ENCODE measurements around the gene DELE1.

DELE1 gene

DNA sequence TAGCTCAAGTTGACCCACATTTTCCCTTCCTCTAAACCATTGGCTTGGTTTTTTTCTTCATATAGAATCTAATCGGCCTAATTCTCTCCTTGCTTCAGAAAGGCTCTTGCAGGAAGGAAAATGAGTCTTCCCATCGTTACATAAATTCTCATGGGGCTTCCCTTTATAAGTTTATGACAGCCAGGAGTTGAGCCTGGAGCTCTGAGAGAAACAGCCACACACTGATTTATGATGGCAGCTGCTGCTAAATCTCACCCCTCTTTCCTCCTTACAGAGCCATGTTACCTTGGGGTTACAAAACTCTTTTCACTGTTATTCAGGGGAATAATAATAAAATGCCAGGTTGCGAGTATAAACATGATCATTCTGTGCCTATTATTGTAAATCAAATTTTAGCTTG is 40.0 kb downstream of the DELE1 start:
- ATAC-seq, result no peak
- TF ChIP-seq BACH2 (CRISPR knock-in tag; IDR thresholded peaks at IDR 0.05; ENCODE audit: borderline replicate concordance), result no peak
- TF ChIP-seq ZNF565 (CRISPR knock-in tag; conservative IDR thresholded peaks at IDR 0.05; ENCODE audit: low read depth), result no peak
- TF ChIP-seq ZC3H10 (CRISPR knock-in tag; IDR thresholded peaks at IDR 0.05), result no peak
- no peak for TF ChIP-seq PPARA (CRISPR knock-in tag; IDR thresholded peaks at IDR 0.05; ENCODE audit: borderline replicate concordance)
- no peak for TF ChIP-seq ESRRG (CRISPR knock-in tag; IDR thresholded peaks at IDR 0.05)
- TF ChIP-seq, protein P1, sequence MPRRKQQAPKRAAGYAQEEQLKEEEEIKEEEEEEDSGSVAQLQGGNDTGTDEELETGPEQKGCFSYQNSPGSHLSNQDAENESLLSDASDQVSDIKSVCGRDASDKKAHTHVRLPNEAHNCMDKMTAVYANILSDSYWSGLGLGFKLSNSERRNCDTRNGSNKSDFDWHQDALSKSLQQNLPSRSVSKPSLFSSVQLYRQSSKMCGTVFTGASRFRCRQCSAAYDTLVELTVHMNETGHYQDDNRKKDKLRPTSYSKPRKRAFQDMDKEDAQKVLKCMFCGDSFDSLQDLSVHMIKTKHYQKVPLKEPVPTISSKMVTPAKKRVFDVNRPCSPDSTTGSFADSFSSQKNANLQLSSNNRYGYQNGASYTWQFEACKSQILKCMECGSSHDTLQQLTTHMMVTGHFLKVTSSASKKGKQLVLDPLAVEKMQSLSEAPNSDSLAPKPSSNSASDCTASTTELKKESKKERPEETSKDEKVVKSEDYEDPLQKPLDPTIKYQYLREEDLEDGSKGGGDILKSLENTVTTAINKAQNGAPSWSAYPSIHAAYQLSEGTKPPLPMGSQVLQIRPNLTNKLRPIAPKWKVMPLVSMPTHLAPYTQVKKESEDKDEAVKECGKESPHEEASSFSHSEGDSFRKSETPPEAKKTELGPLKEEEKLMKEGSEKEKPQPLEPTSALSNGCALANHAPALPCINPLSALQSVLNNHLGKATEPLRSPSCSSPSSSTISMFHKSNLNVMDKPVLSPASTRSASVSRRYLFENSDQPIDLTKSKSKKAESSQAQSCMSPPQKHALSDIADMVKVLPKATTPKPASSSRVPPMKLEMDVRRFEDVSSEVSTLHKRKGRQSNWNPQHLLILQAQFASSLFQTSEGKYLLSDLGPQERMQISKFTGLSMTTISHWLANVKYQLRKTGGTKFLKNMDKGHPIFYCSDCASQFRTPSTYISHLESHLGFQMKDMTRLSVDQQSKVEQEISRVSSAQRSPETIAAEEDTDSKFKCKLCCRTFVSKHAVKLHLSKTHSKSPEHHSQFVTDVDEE (CRISPR knock-in tag; IDR thresholded peaks at IDR 0.05), result no peak
- TF ChIP-seq, protein P2, sequence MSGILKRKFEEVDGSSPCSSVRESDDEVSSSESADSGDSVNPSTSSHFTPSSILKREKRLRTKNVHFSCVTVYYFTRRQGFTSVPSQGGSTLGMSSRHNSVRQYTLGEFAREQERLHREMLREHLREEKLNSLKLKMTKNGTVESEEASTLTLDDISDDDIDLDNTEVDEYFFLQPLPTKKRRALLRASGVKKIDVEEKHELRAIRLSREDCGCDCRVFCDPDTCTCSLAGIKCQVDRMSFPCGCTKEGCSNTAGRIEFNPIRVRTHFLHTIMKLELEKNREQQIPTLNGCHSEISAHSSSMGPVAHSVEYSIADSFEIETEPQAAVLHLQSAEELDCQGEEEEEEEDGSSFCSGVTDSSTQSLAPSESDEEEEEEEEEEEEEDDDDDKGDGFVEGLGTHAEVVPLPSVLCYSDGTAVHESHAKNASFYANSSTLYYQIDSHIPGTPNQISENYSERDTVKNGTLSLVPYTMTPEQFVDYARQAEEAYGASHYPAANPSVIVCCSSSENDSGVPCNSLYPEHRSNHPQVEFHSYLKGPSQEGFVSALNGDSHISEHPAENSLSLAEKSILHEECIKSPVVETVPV (CRISPR knock-in tag; IDR thresholded peaks at IDR 0.05), result no peak
- no peak for TF ChIP-seq ZNF8 (CRISPR knock-in tag; IDR thresholded peaks at IDR 0.05)
- TF ChIP-seq ZNF70 (CRISPR knock-in tag; IDR thresholded peaks at IDR 0.05), result no peak
- TF ChIP-seq, protein P3, sequence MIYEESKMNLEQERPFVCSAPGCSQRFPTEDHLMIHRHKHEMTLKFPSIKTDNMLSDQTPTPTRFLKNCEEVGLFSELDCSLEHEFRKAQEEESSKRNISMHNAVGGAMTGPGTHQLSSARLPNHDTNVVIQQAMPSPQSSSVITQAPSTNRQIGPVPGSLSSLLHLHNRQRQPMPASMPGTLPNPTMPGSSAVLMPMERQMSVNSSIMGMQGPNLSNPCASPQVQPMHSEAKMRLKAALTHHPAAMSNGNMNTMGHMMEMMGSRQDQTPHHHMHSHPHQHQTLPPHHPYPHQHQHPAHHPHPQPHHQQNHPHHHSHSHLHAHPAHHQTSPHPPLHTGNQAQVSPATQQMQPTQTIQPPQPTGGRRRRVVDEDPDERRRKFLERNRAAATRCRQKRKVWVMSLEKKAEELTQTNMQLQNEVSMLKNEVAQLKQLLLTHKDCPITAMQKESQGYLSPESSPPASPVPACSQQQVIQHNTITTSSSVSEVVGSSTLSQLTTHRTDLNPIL (CRISPR knock-in tag; IDR thresholded peaks at IDR 0.05; ENCODE audit: low read depth), result no peak
- TF ChIP-seq, protein P4, sequence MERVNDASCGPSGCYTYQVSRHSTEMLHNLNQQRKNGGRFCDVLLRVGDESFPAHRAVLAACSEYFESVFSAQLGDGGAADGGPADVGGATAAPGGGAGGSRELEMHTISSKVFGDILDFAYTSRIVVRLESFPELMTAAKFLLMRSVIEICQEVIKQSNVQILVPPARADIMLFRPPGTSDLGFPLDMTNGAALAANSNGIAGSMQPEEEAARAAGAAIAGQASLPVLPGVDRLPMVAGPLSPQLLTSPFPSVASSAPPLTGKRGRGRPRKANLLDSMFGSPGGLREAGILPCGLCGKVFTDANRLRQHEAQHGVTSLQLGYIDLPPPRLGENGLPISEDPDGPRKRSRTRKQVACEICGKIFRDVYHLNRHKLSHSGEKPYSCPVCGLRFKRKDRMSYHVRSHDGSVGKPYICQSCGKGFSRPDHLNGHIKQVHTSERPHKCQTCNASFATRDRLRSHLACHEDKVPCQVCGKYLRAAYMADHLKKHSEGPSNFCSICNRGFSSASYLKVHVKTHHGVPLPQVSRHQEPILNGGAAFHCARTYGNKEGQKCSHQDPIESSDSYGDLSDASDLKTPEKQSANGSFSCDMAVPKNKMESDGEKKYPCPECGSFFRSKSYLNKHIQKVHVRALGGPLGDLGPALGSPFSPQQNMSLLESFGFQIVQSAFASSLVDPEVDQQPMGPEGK (CRISPR knock-in tag; IDR thresholded peaks at IDR 0.05; ENCODE audit: borderline replicate concordance), result no peak
- no peak for TF ChIP-seq OSR1 (CRISPR knock-in tag; IDR thresholded peaks at IDR 0.05)
- TF ChIP-seq TOX (CRISPR knock-in tag; IDR thresholded peaks at IDR 0.05; ENCODE audit: borderline replicate concordance), result no peak

DNA sequence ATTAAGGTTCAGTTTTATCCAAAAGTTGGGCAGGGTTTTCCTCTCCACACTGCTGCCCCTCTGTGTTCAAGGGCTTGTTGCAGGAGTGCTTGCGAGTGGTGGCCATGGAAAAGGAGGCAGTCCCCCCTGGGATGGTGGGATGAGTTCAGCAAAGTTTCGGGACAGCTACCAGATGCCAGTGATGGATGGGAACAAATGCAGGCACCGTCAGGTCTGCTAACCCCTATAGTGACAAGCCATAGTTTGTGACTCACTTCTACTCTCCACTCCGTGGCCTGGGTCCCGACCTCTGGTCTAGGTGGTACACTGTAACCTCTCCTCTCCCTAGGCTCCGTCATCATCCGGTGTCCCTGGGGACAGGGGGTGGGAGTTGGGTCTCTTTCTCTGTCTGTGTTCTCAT is 41.4 kb downstream of the DELE1 start:
- TF ChIP-seq SNAI2 (CRISPR knock-in tag; IDR thresholded peaks at IDR 0.05), result no peak
- TF ChIP-seq ZC3H10 (CRISPR knock-in tag; IDR thresholded peaks at IDR 0.05), result no peak
- no peak for TF ChIP-seq ZFP30 (CRISPR knock-in tag; IDR thresholded peaks at IDR 0.05)
- TF ChIP-seq ESRRG (CRISPR knock-in tag; IDR thresholded peaks at IDR 0.05), result no peak
- TF ChIP-seq, protein P3 (CRISPR knock-in tag; IDR thresholded peaks at IDR 0.05; ENCODE audit: low read depth), result no peak
- TF ChIP-seq, protein P1 (CRISPR knock-in tag; IDR thresholded peaks at IDR 0.05), result no peak
- ATAC-seq, result no peak

DNA sequence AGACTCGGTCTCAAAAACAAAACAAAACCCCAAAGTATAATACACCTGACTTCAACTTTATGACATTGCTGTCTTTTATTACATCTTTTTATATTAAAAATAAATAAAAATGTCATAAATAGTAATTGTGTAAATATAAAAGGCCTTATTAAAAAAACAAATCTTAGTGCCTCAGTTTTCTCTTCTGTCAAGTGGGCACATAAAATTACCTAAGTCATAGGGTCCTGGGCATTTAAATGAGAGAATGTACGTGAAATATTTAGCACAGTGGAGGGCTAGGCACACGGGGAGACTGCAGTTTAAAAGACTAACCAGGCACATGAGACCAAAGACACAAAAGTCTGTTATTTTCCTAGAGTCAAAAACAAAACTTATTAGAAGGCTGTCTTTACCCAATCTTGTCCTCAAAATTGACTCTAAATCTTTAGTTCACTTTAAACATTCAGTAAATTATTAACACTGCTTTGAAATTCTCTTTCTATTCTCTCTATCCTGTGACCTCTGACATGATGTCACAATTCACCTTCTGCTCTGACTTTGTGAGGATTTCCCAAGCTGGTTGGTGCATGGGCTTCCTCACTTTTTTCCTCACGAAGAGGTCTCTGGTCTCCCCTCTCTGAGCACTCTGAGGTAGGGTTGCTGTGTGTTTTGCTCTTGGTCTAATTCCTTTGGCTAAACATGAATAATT is 42.7 kb downstream of the DELE1 start:
- ATAC-seq, result no peak
- TF ChIP-seq, protein P5, sequence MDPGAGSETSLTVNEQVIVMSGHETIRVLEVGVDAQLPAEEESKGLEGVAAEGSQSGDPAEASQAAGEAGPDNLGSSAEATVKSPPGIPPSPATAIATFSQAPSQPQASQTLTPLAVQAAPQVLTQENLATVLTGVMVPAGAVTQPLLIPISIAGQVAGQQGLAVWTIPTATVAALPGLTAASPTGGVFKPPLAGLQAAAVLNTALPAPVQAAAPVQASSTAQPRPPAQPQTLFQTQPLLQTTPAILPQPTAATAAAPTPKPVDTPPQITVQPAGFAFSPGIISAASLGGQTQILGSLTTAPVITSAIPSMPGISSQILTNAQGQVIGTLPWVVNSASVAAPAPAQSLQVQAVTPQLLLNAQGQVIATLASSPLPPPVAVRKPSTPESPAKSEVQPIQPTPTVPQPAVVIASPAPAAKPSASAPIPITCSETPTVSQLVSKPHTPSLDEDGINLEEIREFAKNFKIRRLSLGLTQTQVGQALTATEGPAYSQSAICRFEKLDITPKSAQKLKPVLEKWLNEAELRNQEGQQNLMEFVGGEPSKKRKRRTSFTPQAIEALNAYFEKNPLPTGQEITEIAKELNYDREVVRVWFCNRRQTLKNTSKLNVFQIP (CRISPR knock-in tag; IDR thresholded peaks at IDR 0.05; ENCODE audit: borderline replicate concordance, low read depth), result no peak
- TF ChIP-seq ZC3H10 (CRISPR knock-in tag; IDR thresholded peaks at IDR 0.05) (no peak), TOX (CRISPR knock-in tag; IDR thresholded peaks at IDR 0.05; ENCODE audit: borderline replicate concordance) (no peak), TCF4 (CRISPR knock-in tag; IDR thresholded peaks at IDR 0.05; ENCODE audit: borderline replicate concordance) (no peak), ZNF565 (CRISPR knock-in tag; conservative IDR thresholded peaks at IDR 0.05; ENCODE audit: low read depth) (no peak), ZNF70 (CRISPR knock-in tag; IDR thresholded peaks at IDR 0.05) (no peak), SNAI2 (CRISPR knock-in tag; IDR thresholded peaks at IDR 0.05) (no peak), ZFP3 (CRISPR knock-in tag; IDR thresholded peaks at IDR 0.05) (no peak), PPARA (CRISPR knock-in tag; IDR thresholded peaks at IDR 0.05; ENCODE audit: borderline replicate concordance) (no peak), RARB (CRISPR knock-in tag; IDR thresholded peaks at IDR 0.05) (no peak), GLIS3 (CRISPR knock-in tag; IDR thresholded peaks at IDR 0.05) (no peak)
- TF ChIP-seq, protein P2 (CRISPR knock-in tag; IDR thresholded peaks at IDR 0.05), result no peak
